Liver (tissue), 3 donors: Measurements from ENCODE around the gene PROCA1.

Source experiments
- ATF3 ChIP-seq: IDR thresholded peaks from 2 replicates; pipeline ENCODE4 v1.6.1; 2016; ENCODE audit warnings: antibody characterized with exemption
- CTCF ChIP-seq: fragments of 150-350 bp; IDR thresholded peaks from 2 replicates; pipeline ENCODE4 v1.5.1; 2017; ENCODE audit warnings: improper control_type of control experiment, low read depth, low read length; ENCODE audit not compliant: missing input control
- EGR1 ChIP-seq, 2 donors: IDR thresholded peaks; 2 replicates each; pipeline ENCODE4 v1.6.1; 2016 to 2018; ENCODE audit warnings: antibody characterized with exemption in 2 of 2, low read depth in 2 of 2
- FOXA1 ChIP-seq: IDR thresholded peaks from 2 replicates; pipeline ENCODE4 v1.6.1; 2016; ENCODE audit warnings: antibody characterized with exemption
- GABPA ChIP-seq, 2 donors: IDR thresholded peaks in 1 of 2; conservative IDR thresholded peaks in 1 of 2; 2 replicates each; pipeline ENCODE4 v1.6.1; 2016; ENCODE audit warnings: antibody characterized with exemption in 2 of 2, mild to moderate bottlenecking in 1 of 2, moderate library complexity in 1 of 2
- JUND ChIP-seq, 2 donors: IDR thresholded peaks; 2 replicates each; pipeline ENCODE4 v1.6.1; 2016; ENCODE audit warnings: antibody characterized with exemption in 2 of 2
- MAX ChIP-seq: IDR thresholded peaks from 2 replicates; pipeline ENCODE4 v1.6.1; 2016; ENCODE audit warnings: antibody characterized with exemption
- RAD21 ChIP-seq, 2 donors: IDR thresholded peaks; 2 replicates each; pipeline ENCODE4 v1.6.1; 2016; ENCODE audit warnings: antibody characterized with exemption in 2 of 2, mild to moderate bottlenecking in 2 of 2
- REST ChIP-seq: IDR thresholded peaks from 2 replicates; pipeline ENCODE4 v1.6.1; 2016; ENCODE audit warnings: antibody characterized with exemption, mild to moderate bottlenecking
- RXRA ChIP-seq, 2 donors: IDR thresholded peaks; 2 replicates each; pipeline ENCODE4 v1.6.1; 2017 to 2018; ENCODE audit warnings: antibody characterized with exemption in 2 of 2, mild to moderate bottlenecking in 1 of 2
- SP1 ChIP-seq: IDR thresholded peaks from 2 replicates; pipeline ENCODE4 v1.6.1; 2018; ENCODE audit warnings: antibody characterized with exemption, mild to moderate bottlenecking
- TAF1 ChIP-seq: conservative IDR thresholded peaks from 2 replicates; pipeline ENCODE4 v1.6.1; 2016; ENCODE audit warnings: antibody characterized with exemption, mild to moderate bottlenecking
- YY1 ChIP-seq: IDR thresholded peaks from 2 replicates; pipeline ENCODE4 v1.6.1; 2016; ENCODE audit warnings: antibody characterized with exemption, mild to moderate bottlenecking
- ZBTB33 ChIP-seq: IDR thresholded peaks from 2 replicates; pipeline ENCODE4 v1.6.1; 2016; ENCODE audit warnings: antibody characterized with exemption
- donor health status: healthy.
- donor health status: healthy.

GRCh38 chr17:28725166-28725659 is 13.5 kb upstream of the PROCA1 start:
- TF ChIP-seq REST = no peak
- no peak for TF ChIP-seq JUND (IDR thresholded peaks at IDR 0.05)
- no peak for TF ChIP-seq CTCF
- TF ChIP-seq ZBTB33 = no peak
- no peak for TF ChIP-seq MAX
- no peak for TF ChIP-seq ATF3
- no peak for TF ChIP-seq YY1
- TF ChIP-seq GABPA (IDR thresholded peaks at IDR 0.05 in 1 of 2, conservative IDR thresholded peaks at IDR 0.05 in 1 of 2) = no peak
- TF ChIP-seq RAD21 (IDR thresholded peaks at IDR 0.05) = no peak
- TF ChIP-seq FOXA1 = no peak
- no peak for TF ChIP-seq EGR1 (IDR thresholded peaks at IDR 0.05; ENCODE audit: low read depth in 2 of 2)
- no peak for TF ChIP-seq TAF1
- TF ChIP-seq RXRA (IDR thresholded peaks at IDR 0.05) = no peak
- no peak for TF ChIP-seq SP1
